RWPE1 (cell line): ENCODE results near the gene IL11RA.

Source experiments
- CTCF ChIA-PET: fragments of 350-600 bp; sonication (Branson Sonifier 250); formaldehyde crosslinking; extraction: SDS; loops from one replicate; lab custom pipeline; 2021; lab: Yijun Ruan, JAX
- POLR2A ChIA-PET: fragments of 400-600 bp; formaldehyde crosslinking; extraction: SDS; loops from one replicate; lab custom pipeline; 2020; ENCODE audit warnings: antibody characterized with exemption; ENCODE audit not compliant: low non-redundant PET; lab: Yijun Ruan, JAX
- DNase-seq: peaks from one replicate; pipeline ENCODE4 v3.0.0; 2012; ENCODE audit warnings: low spot score
- H3K27ac ChIP-seq: fragments of 450-650 bp; 2 replicates; pipeline ENCODE4 v1.5.1; 2017
- CTCF ChIP-seq: fragments of 450-650 bp; conservative IDR thresholded peaks from 2 replicates; pipeline ENCODE4 v1.5.1; 2017; ENCODE audit warnings: low read depth, mild to moderate bottlenecking

The IL11RA gene

DNA sequence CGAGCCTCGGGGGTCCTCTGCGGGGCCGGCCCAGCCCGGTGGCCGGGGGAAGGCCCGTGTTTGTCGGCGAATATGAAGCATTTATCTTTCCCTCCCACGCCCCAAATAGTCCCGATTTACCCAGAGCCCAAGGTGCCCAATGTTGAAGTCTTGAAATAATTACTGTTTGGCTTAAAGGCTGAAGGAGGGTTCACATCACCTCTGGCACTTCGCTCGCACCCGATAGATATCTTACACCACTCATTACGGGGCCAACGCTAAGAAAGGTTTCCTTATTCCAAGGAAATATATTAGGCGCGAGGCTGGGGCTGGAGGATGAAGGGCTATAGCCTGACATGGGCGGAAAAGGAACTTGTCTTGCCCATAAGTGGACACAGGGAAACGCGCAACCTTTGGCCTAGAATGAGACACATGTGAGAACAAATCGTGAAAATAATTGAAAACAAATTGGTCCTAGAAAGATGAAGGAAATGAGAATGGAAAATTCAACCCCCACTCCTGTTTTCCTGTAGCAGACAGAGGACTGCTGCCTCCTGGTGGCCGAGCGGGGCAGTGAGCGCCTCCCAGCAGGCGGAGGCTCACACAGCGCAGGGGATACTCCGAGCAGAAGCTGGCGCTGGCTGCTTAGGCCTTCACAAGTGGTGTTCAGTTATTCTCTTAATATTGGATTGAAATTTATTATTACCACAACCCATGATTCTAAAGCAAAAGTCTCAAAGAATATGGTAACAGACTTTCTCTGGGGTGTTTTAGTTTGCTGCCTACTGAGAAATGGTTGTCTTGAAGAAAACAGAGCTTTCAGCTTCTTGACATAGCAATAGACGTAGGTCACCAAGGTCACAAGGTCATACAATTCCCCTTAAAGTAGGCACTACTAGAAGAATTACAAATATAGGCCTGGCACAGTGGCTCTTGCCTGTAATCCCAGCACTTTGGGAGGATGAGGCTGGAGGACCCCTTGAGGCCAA is 50.1 kb downstream of the IL11RA start:
- DNase-seq, result peak; percentile 74
- no peak overlapping the region for H3K27ac ChIP-seq
- peak; percentile 98 for TF ChIP-seq CTCF
- POLR2A ChIA-PET, result no interaction called here
- CTCF ChIA-PET, result interaction anchor here (0.5 to 1.4 kb wide), 12 partner anchors 16 to 167 kb away, joined by 3 to 5 read pairs (median 3); partner anchors contain the start of genes DCTN3, GALT and SIGMAR1

DNA sequence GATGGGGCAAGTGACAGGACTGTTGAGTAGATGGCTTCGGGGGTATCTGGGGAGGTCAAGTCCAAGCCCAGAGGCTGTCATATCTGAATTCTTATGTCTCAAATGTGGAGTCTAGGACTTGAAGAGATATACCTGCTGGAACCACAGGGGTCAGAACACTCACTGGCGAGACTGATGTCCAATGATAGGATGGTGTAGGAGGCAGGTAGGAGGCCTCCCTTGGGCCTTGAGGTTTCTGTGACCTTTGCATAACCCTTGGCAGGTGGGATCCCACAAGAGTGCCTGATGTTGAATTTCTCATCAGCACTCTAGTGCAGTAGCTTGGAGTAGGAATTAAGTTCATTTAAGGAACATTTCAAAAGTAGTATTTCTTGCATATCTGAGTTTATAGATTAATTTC is 55.1 kb downstream of the IL11RA start:
- H3K27ac ChIP-seq, result no peak overlapping the region
- CTCF ChIA-PET, result no interaction called here
- no peak for DNase-seq
- TF ChIP-seq CTCF, result no peak
- POLR2A ChIA-PET, result no interaction called here

- H3K27ac ChIP-seq, result no peak overlapping the region
- no peak for DNase-seq
- TF ChIP-seq CTCF, result no peak
- CTCF ChIA-PET, result no interaction called here
- POLR2A ChIA-PET, result no interaction called here
These were observed 57.4 kb downstream of the IL11RA start for GRCh38 chr9:34709196-34709978.

DNA sequence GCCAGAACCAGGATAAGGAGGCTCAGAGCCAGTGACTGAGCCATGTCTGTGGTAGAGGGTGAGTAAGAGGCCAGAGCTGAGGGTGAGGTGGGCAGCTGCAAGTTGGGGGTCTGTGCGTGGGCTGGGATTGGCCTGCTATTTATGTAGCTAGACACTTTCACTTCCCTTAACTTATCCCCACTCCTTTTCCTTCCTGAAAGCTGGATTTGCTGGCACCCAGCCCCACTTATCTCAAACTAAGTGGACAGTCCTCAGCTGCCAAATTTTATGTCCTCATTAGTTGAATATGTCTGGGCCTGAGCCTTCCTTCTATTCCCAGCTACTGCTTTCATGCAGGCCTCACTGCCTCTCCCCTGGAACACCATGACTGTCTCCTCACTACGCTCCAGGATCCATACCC is 58.0 kb downstream of the IL11RA start, which contains the start of gene CCL21:
TSS of gene CCL21 (minus strand) at position 114 of the 400 bp plus-strand sequence. CDS start at position 44, 70 bp downstream.
- TF ChIP-seq CTCF, result no peak
- H3K27ac ChIP-seq, result no peak within 1 kb of the TSS
- DNase-seq, result no peak
- ChIA-PET CTCF (interaction anchor here (0.5 to 0.6 kb wide), 2 partner anchors 17 to 188 kb away, joined by 3 to 5 read pairs; no protein-coding TSS in a partner anchor), POLR2A (interaction anchor here (0.6 kb wide), 1 partner anchor 362 kb away, joined by 3 read pairs; no protein-coding TSS in a partner anchor)
